ENCODE measurements around the gene GPR158.

The GPR158 gene

GRCh38 chr10:25639646-25640045 lies 464.8 kb downstream of the GPR158 start:
- Histone ChIP-seq H3K4me1 (no peaks in the 10 kb centered on the region), H3K27me3 (ENCODE audit: low read depth) (no peaks in the 10 kb centered on the region), H3K36me3 (replicated peaks) (no peaks in the 10 kb centered on the region), H3K9me3 (no peaks in the 10 kb centered on the region), H3K4me3 (no peak overlapping the region)
- in situ Hi-C loops (cut with MboI; ENCODE audit: low sequenced_read_pairs), result no loop called here
- no peak for DNase-seq (ENCODE audit: low spot score in 2 of 2)

- no peak for DNase-seq (ENCODE audit: low spot score in 2 of 2)
- H3K27me3 ChIP-seq (ENCODE audit: low read depth), result no peaks in the 10 kb centered on the region
- H3K4me3 ChIP-seq, result no peak overlapping the region
- H3K9me3 ChIP-seq, result no peaks in the 10 kb centered on the region
- in situ Hi-C loops (cut with MboI; ENCODE audit: low sequenced_read_pairs), result no loop called here
- H3K4me1 ChIP-seq, result no peaks in the 10 kb centered on the region
- H3K36me3 ChIP-seq (replicated peaks), result no peaks in the 10 kb centered on the region
These were observed 466.8 kb downstream of the GPR158 start for GRCh38 chr10:25641595-25641994.

GRCh38 chr10:25642721-25643120 lies 467.9 kb downstream of the GPR158 start:
- no peak overlapping the region for H3K4me3 ChIP-seq
- H3K36me3 ChIP-seq (replicated peaks), result no peaks in the 10 kb centered on the region
- in situ Hi-C loops (cut with MboI; ENCODE audit: low sequenced_read_pairs), result no loop called here
- H3K4me1 ChIP-seq, result no peaks in the 10 kb centered on the region
- no peaks in the 10 kb centered on the region for H3K27me3 ChIP-seq (ENCODE audit: low read depth)
- DNase-seq (ENCODE audit: low spot score in 2 of 2), result no peak
- no peaks in the 10 kb centered on the region for H3K9me3 ChIP-seq

- Histone ChIP-seq H3K36me3 (replicated peaks) (no peaks in the 10 kb centered on the region), H3K4me3 (no peak overlapping the region), H3K9me3 (no peaks in the 10 kb centered on the region), H3K4me1 (no peaks in the 10 kb centered on the region), H3K27me3 (ENCODE audit: low read depth) (no peaks in the 10 kb centered on the region)
- in situ Hi-C loops (cut with MboI; ENCODE audit: low sequenced_read_pairs), result no loop called here
- no peak for DNase-seq (ENCODE audit: low spot score in 2 of 2)
These were observed 471.6 kb downstream of the GPR158 start for GRCh38 chr10:25646371-25646770.

- Histone ChIP-seq H3K4me1 (no peaks in the 10 kb centered on the region), H3K36me3 (replicated peaks) (no peaks in the 10 kb centered on the region), H3K9me3 (no peaks in the 10 kb centered on the region), H3K4me3 (no peak overlapping the region), H3K27me3 (ENCODE audit: low read depth) (no peaks in the 10 kb centered on the region)
- DNase-seq (ENCODE audit: low spot score in 2 of 2), result no peak
- in situ Hi-C loops (cut with MboI; ENCODE audit: low sequenced_read_pairs), result no loop called here
These were observed 476.7 kb downstream of the GPR158 start for GRCh38 chr10:25651534-25651933.

Measured in HAP-1 (cell line).